ENCODE results near the gene TIPRL. TPM values are rescaled to one million over a fixed set of nuclear protein-coding genes. Genes with fewer than 3 reads are reported as not detected.

The TIPRL gene
- polyA plus RNA-seq, 1 of the 3 experiments (the other 2 are of a cell fraction): 16.4 TPM

GRCh38 chr1:168243636-168244212 is 65.0 kb downstream of the TIPRL start:
- H3K79me2 ChIP-seq (ENCODE audit: insufficient read depth): peaks cover 21% of the 10 kb centered on the region
- H3K27me3 ChIP-seq (ENCODE audit: insufficient read depth): no peaks in the 10 kb centered on the region
- peaks cover 0 to 10% of the 10 kb centered on the region in 2 experiments; a peak in 1 of 4 replicates for H3K4me1 ChIP-seq (ENCODE audit: control insufficient read depth in 1 of 2, insufficient read depth in 2 of 2, low read depth in 1 of 2, low read length in 1 of 2)
- ChIA-PET CTCF (no interaction called here), POLR2A (no interaction called here)
- TF ChIP-seq TEAD4 (IDR thresholded peaks at IDR 0.05; ENCODE audit: borderline replicate concordance, insufficient read depth) (no peak), RFX5 (IDR thresholded peaks at IDR 0.05; ENCODE audit: low read length) (no peak), NRF1 (IDR thresholded peaks at IDR 0.05; ENCODE audit: low read depth, low read length) (no peak), FOXM1 (IDR thresholded peaks at IDR 0.05; ENCODE audit: low read depth) (no peak), GATA2 (CRISPR knock-in tag; IDR thresholded peaks at IDR 0.05) (no peak), POLR2AphosphoS5 (IDR thresholded peaks at IDR 0.05; ENCODE audit: low read depth, low read length) (no peak), PBX3 (IDR thresholded peaks at IDR 0.05) (no peak), JUND (IDR thresholded peaks at IDR 0.05) (no peak), USF2 (IDR thresholded peaks at IDR 0.05; ENCODE audit: borderline replicate concordance, low read depth, low read length) (no peak), FOXJ3 (CRISPR knock-in tag; IDR thresholded peaks at IDR 0.05) (no peak)
- no peak for DNase-seq
- H3K9ac ChIP-seq: no peak overlapping the region
- WGBS (ENCODE audit: low lambda C conversion rate): 85% methylated on average over 3 of the region's 3 CpGs
- H3K27ac ChIP-seq (ENCODE audit: low read depth in 2 of 2, low read length in 1 of 2): peak overlapping the region in 1 of 2 experiments; percentile 32; a peak in 1 of 4 replicates
- no peak overlapping the region for H2AFZ ChIP-seq (ENCODE audit: low read depth)
- no peaks in the 10 kb centered on the region for H4K20me1 ChIP-seq (ENCODE audit: insufficient read depth)
- no peak overlapping the region for H3K4me3 ChIP-seq (ENCODE audit: low read depth in 2 of 2, low read length in 1 of 2)
- H3K9me2 ChIP-seq: no peaks in the 10 kb centered on the region
- no peaks in the 10 kb centered on the region for H3K9me3 ChIP-seq
- H3F3A ChIP-seq (replicated peaks; ENCODE audit: insufficient read depth): peaks cover 6% of the 10 kb centered on the region
- H3K4me2 ChIP-seq: no peak overlapping the region
- peaks cover 53 to 70% of the 10 kb centered on the region in 2 experiments for H3K36me3 ChIP-seq (replicated peaks in 1 of 2; ENCODE audit: control insufficient read depth in 1 of 2, insufficient read depth in 2 of 2, low read length in 1 of 2)

- H3K27me3 ChIP-seq (ENCODE audit: insufficient read depth): no peaks in the 10 kb centered on the region
- H3K4me3 ChIP-seq (ENCODE audit: low read depth in 2 of 2, low read length in 1 of 2): no peak overlapping the region
- peaks cover 0 to 13% of the 10 kb centered on the region in 2 experiments; a peak in 1 of 4 replicates for H3K4me1 ChIP-seq (ENCODE audit: control insufficient read depth in 1 of 2, insufficient read depth in 2 of 2, low read depth in 1 of 2, low read length in 1 of 2)
- no peak for TF ChIP-seq RFX5 (IDR thresholded peaks at IDR 0.05; ENCODE audit: low read length)
- no peak for TF ChIP-seq RXRA (IDR thresholded peaks at IDR 0.05; ENCODE audit: borderline replicate concordance, low read depth)
- no peak for TF ChIP-seq POLR2AphosphoS5 (IDR thresholded peaks at IDR 0.05; ENCODE audit: low read depth, low read length)
- TF ChIP-seq TCF12 (IDR thresholded peaks at IDR 0.05): no peak
- TF ChIP-seq MAX (IDR thresholded peaks at IDR 0.05; ENCODE audit: low read depth): no peak
- TF ChIP-seq PBX3 (IDR thresholded peaks at IDR 0.05): no peak
- TF ChIP-seq EP300 (IDR thresholded peaks at IDR 0.05; ENCODE audit: borderline replicate concordance in 1 of 2, low read depth in 1 of 2, low read length in 1 of 2): no peak
- TF ChIP-seq USF1 (IDR thresholded peaks at IDR 0.05; ENCODE audit: borderline replicate concordance, low read depth): no peak
- no peak for TF ChIP-seq REST (IDR thresholded peaks at IDR 0.05; ENCODE audit: low read depth, low read length)
- no peak for TF ChIP-seq FOSL2 (IDR thresholded peaks at IDR 0.05; ENCODE audit: borderline replicate concordance, low read depth)
- TF ChIP-seq GATA2 (CRISPR knock-in tag; IDR thresholded peaks at IDR 0.05): no peak
- TF ChIP-seq ELF1 (IDR thresholded peaks at IDR 0.05): no peak
- no peaks in the 10 kb centered on the region for H3K9me2 ChIP-seq
- peaks cover 6% of the 10 kb centered on the region for H3F3A ChIP-seq (replicated peaks; ENCODE audit: insufficient read depth)
- no peaks in the 10 kb centered on the region for H3K9me3 ChIP-seq
- H3K4me2 ChIP-seq: no peak overlapping the region
- WGBS (ENCODE audit: low lambda C conversion rate): 91% methylated on average over 3 of the region's 3 CpGs
- ChIA-PET CTCF (no interaction called here), POLR2A (no interaction called here)
- peaks cover 40 to 66% of the 10 kb centered on the region in 2 experiments for H3K36me3 ChIP-seq (replicated peaks in 1 of 2; ENCODE audit: control insufficient read depth in 1 of 2, insufficient read depth in 2 of 2, low read length in 1 of 2)
- no peak for DNase-seq
- H2AFZ ChIP-seq (ENCODE audit: low read depth): no peak overlapping the region
- H4K20me1 ChIP-seq (ENCODE audit: insufficient read depth): no peaks in the 10 kb centered on the region
- no peak overlapping the region for H3K9ac ChIP-seq
- no peak overlapping the region for H3K27ac ChIP-seq (ENCODE audit: low read depth in 2 of 2, low read length in 1 of 2)
- peaks cover 34% of the 10 kb centered on the region for H3K79me2 ChIP-seq (ENCODE audit: insufficient read depth)
These were observed 66.3 kb downstream of the TIPRL start for GRCh38 chr1:168245042-168245441.
